Esophagus squamous epithelium (tissue), 5 donors: ENCODE results near the gene STAG3. TPM values are rescaled to one million over a fixed set of nuclear protein-coding genes. Genes with fewer than 3 reads are reported as not detected.
"Not testable (repeated sequence)": the region's sequence is repeated elsewhere in the genome, so short reads cannot be mapped to it uniquely, and the experiment has no call there.

Source experiments
- DNase-seq: peaks from one replicate; lab custom pipeline; 2025; lab: John Stamatoyannopoulos, UW
- H3K27ac ChIP-seq, 4 donors: fragments of 200-600 bp; sonication (generic); one replicate each; pipeline ENCODE4 v1.5.1; 2016 to 2019; ENCODE audit warnings: mild to moderate bottlenecking in 1 of 4
- H3K27me3 ChIP-seq, 4 donors: fragments of 200-600 bp; sonication (generic); 1 replicate in 3 of 4; 2 replicates in 1 of 4; pipeline versions ENCODE4 v1.5.1 to v1.6.0; 2017 to 2021; ENCODE audit warnings: antibody characterized with exemption in 1 of 4
- H3K36me3 ChIP-seq, 3 donors: fragments of 200-600 bp; sonication (generic); one replicate each; pipeline ENCODE4 v1.5.1; 2016 to 2019
- H3K4me1 ChIP-seq, 3 donors: fragments of 200-600 bp; sonication (generic); one replicate each; pipeline ENCODE4 v1.5.1; 2017 to 2019
- H3K4me3 ChIP-seq, 4 donors: fragments of 200-600 bp; sonication (generic); 1 replicate in 3 of 4; 2 replicates in 1 of 4; pipeline ENCODE4 v1.5.1; 2016 to 2019; ENCODE audit warnings: mild to moderate bottlenecking in 2 of 4, moderate library complexity in 1 of 4
- H3K9me3 ChIP-seq, 3 donors: fragments of 200-600 bp; sonication (generic); one replicate each; pipeline ENCODE4 v1.5.1; 2016 to 2019
- POLR2A ChIP-seq, 4 donors: fragments of 450-650 bp; IDR thresholded peaks; one replicate each; pipeline ENCODE4 v1.6.1; 2017; ENCODE audit warnings: antibody characterized with exemption in 4 of 4, mild to moderate bottlenecking in 4 of 4, moderate library complexity in 3 of 4
- WGBS, 2 donors: methylation state at CpG; one replicate each; pipeline ENCODE4 v1.1.5; 2018; 5-methylcytosine and 5-hydroxymethylcytosine counted together
- intact Hi-C: fragments of 100-400 bp; cut with DNase I; formaldehyde crosslinking; loops from one replicate; pipeline ENCODE4 v1.15.0; 2022
- total RNA-seq, 4 donors: library from RNA; depleted of rRNA; stranded (reverse); fragments of >200 nt; gene quantifications; one replicate each; pipeline ENCODE4 v1.1.0, GENCODE V29; 2016
- TF ChIP-seq, protein P1 (sequence below), 6 experiments: fragments of 450-650 bp in 4 of 6; fragments of 200-600 bp in 2 of 6; sonication (generic) in 2 of 6; IDR thresholded peaks; one replicate each; pipeline ENCODE4 v1.5.1; 2016 to 2019; ENCODE audit warnings: antibody characterized with exemption in 6 of 6, mild to moderate bottlenecking in 4 of 6, moderate library complexity in 4 of 6
- donor health status: DM: yes; HTN: yes; CAD: no.

Gene STAG3
- total RNA-seq, 4 donors from 2014 or later, result 0.40 to 0.95 TPM; not detected in 2

DNA sequence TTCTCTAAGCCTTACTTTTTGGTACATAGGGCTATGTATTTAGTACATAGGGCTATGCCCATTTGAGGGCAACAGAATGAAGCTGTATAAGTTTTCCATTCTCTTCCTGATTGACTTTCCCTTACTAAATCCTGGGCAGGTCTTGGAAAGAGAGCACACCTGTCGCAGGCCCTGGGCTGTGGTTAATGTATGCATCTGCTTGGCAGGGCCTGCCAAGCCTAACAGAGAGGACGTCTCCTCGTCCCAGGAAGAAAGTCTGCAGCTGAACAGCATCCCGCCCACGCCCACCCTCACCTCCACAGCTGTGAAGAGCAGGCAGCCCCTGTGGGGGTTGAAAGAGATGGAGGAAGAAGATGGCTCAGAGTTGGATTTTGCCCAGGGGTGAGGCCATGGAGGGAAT is 33.1 kb downstream of the STAG3 start:
- WGBS, 2 donors, result 50 to 60% methylated on average over 1 to 5 of the region's 5 CpGs
- intact Hi-C loops, result no loop called here
- TF ChIP-seq POLR2A (IDR thresholded peaks at IDR 0.05), result no peak
- H3K27me3 ChIP-seq, result no peaks in the 10 kb centered on the region
- no peaks in the 10 kb centered on the region for H3K36me3 ChIP-seq
- H3K9me3 ChIP-seq, result no peaks in the 10 kb centered on the region
- no peak overlapping the region for H3K27ac ChIP-seq
- H3K4me1 ChIP-seq, result peaks cover 0 to 6% (median 0%) of the 10 kb centered on the region in 3 donors
- DNase-seq, result no peak
- no peak overlapping the region for H3K4me3 ChIP-seq

- Histone ChIP-seq H3K9me3 (no peaks in the 10 kb centered on the region), H3K4me1 (peaks cover 0 to 10% (median 0%) of the 10 kb centered on the region in 3 donors), H3K4me3 (no peak overlapping the region), H3K36me3 (no peaks in the 10 kb centered on the region), H3K27me3 (no peaks in the 10 kb centered on the region), H3K27ac (no peak overlapping the region)
- 66 to 77% methylated on average over 6 to 7 of the region's 7 CpGs for WGBS, 2 donors
- intact Hi-C loops, result no loop called here
- TF ChIP-seq POLR2A (IDR thresholded peaks at IDR 0.05), result no peak
- TF ChIP-seq, protein P1, sequence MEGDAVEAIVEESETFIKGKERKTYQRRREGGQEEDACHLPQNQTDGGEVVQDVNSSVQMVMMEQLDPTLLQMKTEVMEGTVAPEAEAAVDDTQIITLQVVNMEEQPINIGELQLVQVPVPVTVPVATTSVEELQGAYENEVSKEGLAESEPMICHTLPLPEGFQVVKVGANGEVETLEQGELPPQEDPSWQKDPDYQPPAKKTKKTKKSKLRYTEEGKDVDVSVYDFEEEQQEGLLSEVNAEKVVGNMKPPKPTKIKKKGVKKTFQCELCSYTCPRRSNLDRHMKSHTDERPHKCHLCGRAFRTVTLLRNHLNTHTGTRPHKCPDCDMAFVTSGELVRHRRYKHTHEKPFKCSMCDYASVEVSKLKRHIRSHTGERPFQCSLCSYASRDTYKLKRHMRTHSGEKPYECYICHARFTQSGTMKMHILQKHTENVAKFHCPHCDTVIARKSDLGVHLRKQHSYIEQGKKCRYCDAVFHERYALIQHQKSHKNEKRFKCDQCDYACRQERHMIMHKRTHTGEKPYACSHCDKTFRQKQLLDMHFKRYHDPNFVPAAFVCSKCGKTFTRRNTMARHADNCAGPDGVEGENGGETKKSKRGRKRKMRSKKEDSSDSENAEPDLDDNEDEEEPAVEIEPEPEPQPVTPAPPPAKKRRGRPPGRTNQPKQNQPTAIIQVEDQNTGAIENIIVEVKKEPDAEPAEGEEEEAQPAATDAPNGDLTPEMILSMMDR (IDR thresholded peaks at IDR 0.05), result no peak
- DNase-seq, result no peak
Observed at GRCh38 chr7:100211342-100211780, 33.6 kb downstream of the STAG3 start.

GRCh38 chr7:100212631-100213286 is 35.0 kb downstream of the STAG3 start:
- 64 to 71% methylated on average over 3 of the region's 5 CpGs for WGBS, 2 donors
- Histone ChIP-seq H3K4me3 (no peak overlapping the region), H3K4me1 (peaks cover 0 to 10% (median 0%) of the 10 kb centered on the region in 3 donors), H3K27ac (no peak overlapping the region), H3K9me3 (no peaks in the 10 kb centered on the region), H3K27me3 (no peaks in the 10 kb centered on the region), H3K36me3 (no peaks in the 10 kb centered on the region)
- DNase-seq, result no peak
- intact Hi-C loops, result no loop called here
- TF ChIP-seq, protein P1 (IDR thresholded peaks at IDR 0.05), result no peak
- TF ChIP-seq POLR2A (IDR thresholded peaks at IDR 0.05), result no peak

DNA sequence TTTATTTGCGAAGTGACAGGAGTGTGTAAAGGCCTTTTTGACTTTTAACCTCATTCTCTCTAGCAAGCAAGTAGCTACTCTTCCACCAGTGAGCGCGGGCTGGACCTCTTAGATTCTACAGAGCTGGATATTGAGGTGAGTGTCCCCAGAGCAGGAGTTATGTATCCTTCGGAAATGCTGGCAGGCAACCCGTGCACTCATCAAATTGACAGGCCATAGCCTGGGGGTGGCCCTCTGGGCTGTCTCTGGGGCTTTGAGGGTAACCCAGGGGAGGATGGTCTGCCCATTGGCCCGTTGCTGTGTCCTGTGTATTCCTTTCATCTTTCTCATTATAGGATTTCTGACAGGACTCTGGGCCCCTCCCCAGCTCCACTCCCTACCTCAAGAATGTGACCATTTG is 36.0 kb downstream of the STAG3 start:
- H3K36me3 ChIP-seq, result no peaks in the 10 kb centered on the region
- H3K27me3 ChIP-seq, result no peaks in the 10 kb centered on the region
- 72 to 88% methylated on average over 3 to 5 of the region's 6 CpGs for WGBS, 2 donors
- DNase-seq, result no peak
- H3K4me1 ChIP-seq, result peaks cover 0 to 10% (median 0%) of the 10 kb centered on the region in 3 donors
- no peak overlapping the region for H3K4me3 ChIP-seq
- no peak overlapping the region for H3K27ac ChIP-seq
- no peaks in the 10 kb centered on the region for H3K9me3 ChIP-seq
- intact Hi-C loops, result no loop called here
- TF ChIP-seq POLR2A (IDR thresholded peaks at IDR 0.05), result no peak
- TF ChIP-seq, protein P1 (IDR thresholded peaks at IDR 0.05), result no peak

DNA sequence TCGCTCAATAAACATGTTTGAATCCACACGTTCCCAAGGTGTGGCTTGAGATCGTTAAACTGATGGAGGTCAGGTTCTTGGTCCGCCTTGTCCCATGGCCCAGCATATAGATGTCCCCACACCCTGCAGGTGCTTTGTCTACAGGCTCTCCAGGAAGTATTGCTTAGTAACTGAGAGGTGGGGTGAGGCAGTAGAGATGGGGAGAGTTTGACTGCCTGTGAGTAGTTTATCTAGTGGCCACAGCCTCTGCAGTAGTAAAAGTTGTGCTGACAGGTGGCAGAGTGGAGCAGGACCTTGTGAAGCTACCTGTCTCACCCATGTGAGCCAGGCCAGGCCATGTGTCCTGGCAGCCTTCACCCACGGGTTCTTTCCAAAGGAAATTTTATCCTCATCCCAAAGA is 36.6 kb downstream of the STAG3 start:
- intact Hi-C loops, H3K27me3 ChIP-seq: not testable (repeated sequence)
- WGBS, 2 donors, result 57 to 86% methylated on average over 4 to 5 of the region's 5 CpGs

GRCh38 chr7:100215895-100216294 is 38.2 kb downstream of the STAG3 start:
- WGBS, 2 donors, result 26 to 38% methylated on average over 5 to 6 of the region's 6 CpGs
- TF ChIP-seq, protein P1 (IDR thresholded peaks at IDR 0.05), result no peak
- TF ChIP-seq POLR2A (IDR thresholded peaks at IDR 0.05), result no peak
- peaks cover 0 to 2% (median 0%) of the 10 kb centered on the region in 3 donors for H3K36me3 ChIP-seq
- no peak overlapping the region for H3K27ac ChIP-seq
- no peak for DNase-seq
- intact Hi-C loops, result loop anchor here (2.0 kb wide), 1 partner anchor 83 kb away; no protein-coding TSS in a partner anchor
- no peaks in the 10 kb centered on the region for H3K9me3 ChIP-seq
- peaks cover 0 to 10% (median 0%) of the 10 kb centered on the region in 3 donors for H3K4me1 ChIP-seq
- no peaks in the 10 kb centered on the region for H3K27me3 ChIP-seq
- H3K4me3 ChIP-seq, result no peak overlapping the region

More for the DNA sequence above, 36.6 kb downstream of the STAG3 start:
- peaks cover 0 to 10% (median 0%) of the 10 kb centered on the region in 3 donors for H3K4me1 ChIP-seq
- H3K9me3 ChIP-seq, H3K36me3 ChIP-seq, H3K27ac ChIP-seq, DNase-seq, H3K4me3 ChIP-seq: not testable (repeated sequence)
